ENCODE results near the gene LONP2.
"Not testable (repeated sequence)": the region's sequence is repeated elsewhere in the genome, so short reads cannot be mapped to it uniquely, and the experiment has no call there.

LONP2 gene

GRCh38 chr16:48236286-48236685, 7.8 kb upstream of the LONP2 start:
- no peak for DNase-seq (ENCODE audit: low spot score)

- not testable (repeated sequence) for DNase-seq (ENCODE audit: low spot score)
These were observed 4.0 kb upstream of the LONP2 start for GRCh38 chr16:48240147-48240546.

- no peak for DNase-seq (ENCODE audit: low spot score)
These were observed 729 bp downstream of the LONP2 start for GRCh38 chr16:48244863-48245195.

- peak; percentile 41 for DNase-seq (ENCODE audit: low spot score)
These were observed 2.0 kb downstream of the LONP2 start for GRCh38 chr16:48246066-48246465.

- no peak for DNase-seq (ENCODE audit: low spot score)
These were observed 3.2 kb downstream of the LONP2 start, which contains the start of gene ABCC11 for GRCh38 chr16:48247311-48247710. TSS of gene ABCC11 (minus strand) at chr16:48247539. CDS start at chr16:48231921, 15,618 bp downstream.

- DNase-seq (ENCODE audit: low spot score): no peak
These were observed 6.6 kb downstream of the LONP2 start for GRCh38 chr16:48250520-48251278.

- no peak for DNase-seq (ENCODE audit: low spot score)
These were observed 7.9 kb downstream of the LONP2 start for GRCh38 chr16:48252013-48252412.

GRCh38 chr16:48256579-48257177, 12.6 kb downstream of the LONP2 start:
- DNase-seq (ENCODE audit: low spot score): no peak

GRCh38 chr16:48261569-48261968, 17.5 kb downstream of the LONP2 start:
- no peak for DNase-seq (ENCODE audit: low spot score)

- DNase-seq (ENCODE audit: low spot score): no peak
These were observed 18.5 kb downstream of the LONP2 start for GRCh38 chr16:48262631-48263030.

GRCh38 chr16:48269011-48269410, 24.9 kb downstream of the LONP2 start:
- DNase-seq (ENCODE audit: low spot score): no peak

GRCh38 chr16:48271728-48272127, 27.6 kb downstream of the LONP2 start:
- DNase-seq (ENCODE audit: low spot score): peak; percentile 5

- no peak for DNase-seq (ENCODE audit: low spot score)
These were observed 28.8 kb downstream of the LONP2 start for GRCh38 chr16:48272837-48273421.

GRCh38 chr16:48274476-48274875, 30.4 kb downstream of the LONP2 start:
- no peak for DNase-seq (ENCODE audit: low spot score)

GRCh38 chr16:48276102-48276501, 32.0 kb downstream of the LONP2 start:
- no peak for DNase-seq (ENCODE audit: low spot score)

GRCh38 chr16:48277158-48277557, 33.1 kb downstream of the LONP2 start:
- DNase-seq (ENCODE audit: low spot score): no peak

GRCh38 chr16:48279199-48279598, 35.1 kb downstream of the LONP2 start:
- DNase-seq (ENCODE audit: low spot score): no peak

GRCh38 chr16:48280546-48280945, 36.4 kb downstream of the LONP2 start:
- no peak for DNase-seq (ENCODE audit: low spot score)

- no peak for DNase-seq (ENCODE audit: low spot score)
These were observed 38.6 kb downstream of the LONP2 start for GRCh38 chr16:48282636-48283263.

- no peak for DNase-seq (ENCODE audit: low spot score)
These were observed 40.8 kb downstream of the LONP2 start for GRCh38 chr16:48284772-48285409.

GRCh38 chr16:48287239-48287638, 43.1 kb downstream of the LONP2 start:
- no peak for DNase-seq (ENCODE audit: low spot score)

GRCh38 chr16:48291303-48291702, 47.2 kb downstream of the LONP2 start:
- DNase-seq (ENCODE audit: low spot score): peak; percentile 13

All from GM03348 (cell line).